Measurements from ENCODE around the gene EPYC. TPM values are rescaled to one million over a fixed set of nuclear protein-coding genes. Genes with fewer than 3 reads are reported as not detected.
A peak's percentile ranks its signal among the peaks of the same experiment; 100 is the strongest.

Gene EPYC
- total RNA-seq, 3 donors from 2014 or later = not detected

DNA sequence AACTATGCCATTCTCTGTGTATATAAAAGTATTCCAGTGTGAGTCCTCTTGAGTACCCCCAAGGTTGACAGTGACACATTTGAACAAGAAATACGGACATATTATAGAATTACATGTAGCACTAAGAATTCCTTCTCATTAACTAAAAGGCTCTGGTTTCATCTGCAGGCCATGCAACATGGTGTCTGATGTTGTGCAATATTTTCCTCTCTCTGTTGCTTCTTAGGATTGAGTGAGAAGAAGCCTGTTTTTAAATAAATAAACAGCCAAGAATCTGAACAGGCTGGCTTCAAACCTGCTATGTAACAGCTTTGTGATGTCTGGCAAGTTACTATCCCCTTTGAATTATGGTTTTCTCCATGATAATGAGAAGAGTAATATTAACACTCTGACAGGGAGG is 27.5 kb downstream of the EPYC start:
- H3K4me3 ChIP-seq = no peak overlapping the region
- no peaks in the 10 kb centered on the region for H3K9me3 ChIP-seq
- TF ChIP-seq, protein P1, sequence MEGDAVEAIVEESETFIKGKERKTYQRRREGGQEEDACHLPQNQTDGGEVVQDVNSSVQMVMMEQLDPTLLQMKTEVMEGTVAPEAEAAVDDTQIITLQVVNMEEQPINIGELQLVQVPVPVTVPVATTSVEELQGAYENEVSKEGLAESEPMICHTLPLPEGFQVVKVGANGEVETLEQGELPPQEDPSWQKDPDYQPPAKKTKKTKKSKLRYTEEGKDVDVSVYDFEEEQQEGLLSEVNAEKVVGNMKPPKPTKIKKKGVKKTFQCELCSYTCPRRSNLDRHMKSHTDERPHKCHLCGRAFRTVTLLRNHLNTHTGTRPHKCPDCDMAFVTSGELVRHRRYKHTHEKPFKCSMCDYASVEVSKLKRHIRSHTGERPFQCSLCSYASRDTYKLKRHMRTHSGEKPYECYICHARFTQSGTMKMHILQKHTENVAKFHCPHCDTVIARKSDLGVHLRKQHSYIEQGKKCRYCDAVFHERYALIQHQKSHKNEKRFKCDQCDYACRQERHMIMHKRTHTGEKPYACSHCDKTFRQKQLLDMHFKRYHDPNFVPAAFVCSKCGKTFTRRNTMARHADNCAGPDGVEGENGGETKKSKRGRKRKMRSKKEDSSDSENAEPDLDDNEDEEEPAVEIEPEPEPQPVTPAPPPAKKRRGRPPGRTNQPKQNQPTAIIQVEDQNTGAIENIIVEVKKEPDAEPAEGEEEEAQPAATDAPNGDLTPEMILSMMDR (IDR thresholded peaks at IDR 0.05) = no peak
- TF ChIP-seq POLR2AphosphoS5 (IDR thresholded peaks at IDR 0.05) (no peak), POLR2A (IDR thresholded peaks at IDR 0.05) (no peak)
- no peaks in the 10 kb centered on the region for H3K27me3 ChIP-seq
- H3K27ac ChIP-seq = peak overlapping the region in 1 of 2 donors; percentile 41
- intact Hi-C loops (cut with DNase I; ENCODE audit: low total_unique reads) = no loop called here
- H3K4me1 ChIP-seq = no peaks in the 10 kb centered on the region
- H3K36me3 ChIP-seq = no peaks in the 10 kb centered on the region
- no peak for DNase-seq (ENCODE audit: low spot score in 2 of 2)

DNA sequence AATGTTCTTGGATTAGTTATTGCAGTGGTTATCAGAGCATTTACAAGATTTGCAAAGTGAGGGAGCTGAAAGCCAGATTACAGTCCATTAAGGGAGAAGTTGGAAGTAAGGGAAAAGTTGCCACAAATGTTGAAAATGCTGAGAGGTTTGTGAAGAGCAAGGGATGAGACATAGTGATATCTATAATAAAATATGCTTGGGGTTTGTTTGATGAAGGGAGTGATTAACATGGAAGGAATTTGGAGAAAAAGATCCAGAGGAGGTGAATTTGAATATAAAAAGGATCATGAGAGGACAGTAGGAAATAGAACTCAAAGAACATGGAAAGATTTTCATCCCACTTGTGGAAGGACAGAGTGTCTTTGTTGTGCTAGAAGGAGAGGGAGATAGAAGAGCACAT is 30.5 kb downstream of the EPYC start:
- no peaks in the 10 kb centered on the region for H3K27me3 ChIP-seq
- no peaks in the 10 kb centered on the region for H3K36me3 ChIP-seq
- intact Hi-C loops (cut with DNase I; ENCODE audit: low total_unique reads) = no loop called here
- H3K9me3 ChIP-seq = no peaks in the 10 kb centered on the region
- no peak for DNase-seq (ENCODE audit: low spot score in 2 of 2)
- no peak overlapping the region for H3K4me3 ChIP-seq
- no peak overlapping the region for H3K27ac ChIP-seq
- H3K4me1 ChIP-seq = no peaks in the 10 kb centered on the region
- TF ChIP-seq POLR2A (IDR thresholded peaks at IDR 0.05) (no peak), POLR2AphosphoS5 (IDR thresholded peaks at IDR 0.05) (no peak)
- TF ChIP-seq, protein P1 (IDR thresholded peaks at IDR 0.05) = no peak

DNA sequence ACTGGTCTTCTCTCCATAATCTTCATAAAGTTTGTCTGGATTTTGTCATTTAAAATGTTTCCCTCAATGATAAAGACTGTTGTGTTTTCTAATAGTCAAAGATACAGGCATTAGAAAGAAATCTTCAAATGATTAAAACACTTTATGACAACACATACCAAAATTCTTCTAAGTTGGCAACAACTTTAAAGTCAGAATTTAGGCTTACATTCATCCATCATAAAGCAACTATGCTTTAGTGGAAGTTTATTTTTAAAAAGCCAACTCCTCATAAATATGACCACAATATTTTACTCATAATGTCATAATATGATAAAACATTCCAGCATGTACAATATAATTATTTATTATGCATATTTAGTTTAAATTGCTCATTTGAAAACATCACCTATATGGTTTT is 32.5 kb downstream of the EPYC start:
- no peak overlapping the region for H3K27ac ChIP-seq
- no peaks in the 10 kb centered on the region for H3K9me3 ChIP-seq
- no peaks in the 10 kb centered on the region for H3K36me3 ChIP-seq
- H3K27me3 ChIP-seq = no peaks in the 10 kb centered on the region
- TF ChIP-seq POLR2AphosphoS5 (IDR thresholded peaks at IDR 0.05) (no peak), POLR2A (IDR thresholded peaks at IDR 0.05) (no peak)
- TF ChIP-seq, protein P1 (IDR thresholded peaks at IDR 0.05) = no peak
- H3K4me3 ChIP-seq = no peak overlapping the region
- no peaks in the 10 kb centered on the region for H3K4me1 ChIP-seq
- intact Hi-C loops (cut with DNase I; ENCODE audit: low total_unique reads) = no loop called here
- no peak for DNase-seq (ENCODE audit: low spot score in 2 of 2)

DNA sequence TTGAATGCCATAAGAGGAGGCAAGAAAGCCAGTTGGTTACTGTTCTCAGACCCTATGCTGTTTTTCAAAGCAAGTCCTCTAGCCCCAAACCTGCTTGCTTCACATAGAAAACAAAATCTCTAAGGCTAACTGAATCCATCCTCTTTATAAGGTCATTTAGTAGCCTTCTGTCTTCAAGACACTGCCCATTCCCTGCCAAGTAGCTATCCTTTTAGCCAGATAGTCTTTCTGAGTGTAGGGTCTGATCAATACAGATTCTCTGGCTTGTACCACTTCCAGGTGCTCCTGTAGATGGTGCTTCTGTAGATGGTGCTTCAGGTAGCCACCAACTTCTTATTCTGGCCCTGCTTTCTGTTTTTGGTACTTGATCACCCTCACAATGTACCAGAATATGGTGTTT is 33.9 kb downstream of the EPYC start:
- DNase-seq (ENCODE audit: low spot score in 2 of 2) = no peak
- H3K27me3 ChIP-seq = no peaks in the 10 kb centered on the region
- H3K4me3 ChIP-seq = no peak overlapping the region
- H3K9me3 ChIP-seq = no peaks in the 10 kb centered on the region
- intact Hi-C loops (cut with DNase I; ENCODE audit: low total_unique reads) = no loop called here
- TF ChIP-seq POLR2AphosphoS5 (IDR thresholded peaks at IDR 0.05) (no peak), POLR2A (IDR thresholded peaks at IDR 0.05) (no peak)
- TF ChIP-seq, protein P1 (IDR thresholded peaks at IDR 0.05) = no peak
- H3K36me3 ChIP-seq = no peaks in the 10 kb centered on the region
- H3K27ac ChIP-seq = no peak overlapping the region
- H3K4me1 ChIP-seq = no peaks in the 10 kb centered on the region

DNA sequence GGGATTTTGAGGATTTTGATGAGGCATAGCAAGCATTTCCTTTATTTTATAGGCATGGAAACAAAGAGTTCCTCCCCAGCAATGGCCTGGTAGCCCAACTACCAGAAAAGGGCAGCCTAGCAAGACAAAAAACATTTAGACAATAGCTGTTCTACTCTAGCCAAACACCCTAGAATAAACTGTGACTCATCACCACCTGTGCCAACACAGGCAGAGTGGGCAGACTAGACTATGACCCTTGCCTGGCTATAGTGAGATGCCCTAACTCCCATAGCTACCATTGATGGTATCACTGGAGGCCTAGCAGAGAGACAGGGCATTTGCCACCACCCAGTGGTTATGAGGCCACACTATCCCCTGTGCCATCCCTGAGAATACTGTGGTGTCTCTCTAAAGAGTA is 34.3 kb downstream of the EPYC start:
- Histone ChIP-seq H3K4me3 (no peak overlapping the region), H3K36me3 (no peaks in the 10 kb centered on the region), H3K27me3 (no peaks in the 10 kb centered on the region), H3K27ac (no peak overlapping the region), H3K9me3 (no peaks in the 10 kb centered on the region), H3K4me1 (no peaks in the 10 kb centered on the region)
- intact Hi-C loops (cut with DNase I; ENCODE audit: low total_unique reads) = no loop called here
- DNase-seq (ENCODE audit: low spot score in 2 of 2) = no peak
- no peak for TF ChIP-seq POLR2A (IDR thresholded peaks at IDR 0.05)
- TF ChIP-seq, protein P1 (IDR thresholded peaks at IDR 0.05) = no peak
- TF ChIP-seq POLR2AphosphoS5 (IDR thresholded peaks at IDR 0.05) = no peak

All from breast epithelium (tissue), 4 donors.